Liver (tissue), 3 donors: Measurements from ENCODE around the gene RTN4RL1.

Source experiments
- GABPA ChIP-seq, 2 donors: IDR thresholded peaks in 1 of 2; conservative IDR thresholded peaks in 1 of 2; 2 replicates each; pipeline ENCODE4 v1.6.1; 2016; ENCODE audit warnings: antibody characterized with exemption in 2 of 2, mild to moderate bottlenecking in 1 of 2, moderate library complexity in 1 of 2
- JUND ChIP-seq, 2 donors: IDR thresholded peaks; 2 replicates each; pipeline ENCODE4 v1.6.1; 2016; ENCODE audit warnings: antibody characterized with exemption in 2 of 2
- RAD21 ChIP-seq, 2 donors: IDR thresholded peaks; 2 replicates each; pipeline ENCODE4 v1.6.1; 2016; ENCODE audit warnings: antibody characterized with exemption in 2 of 2, mild to moderate bottlenecking in 2 of 2
- RXRA ChIP-seq, 2 donors: IDR thresholded peaks; 2 replicates each; pipeline ENCODE4 v1.6.1; 2017 to 2018; ENCODE audit warnings: antibody characterized with exemption in 2 of 2, mild to moderate bottlenecking in 1 of 2
- SP1 ChIP-seq: IDR thresholded peaks from 2 replicates; pipeline ENCODE4 v1.6.1; 2018; ENCODE audit warnings: antibody characterized with exemption, mild to moderate bottlenecking
- TAF1 ChIP-seq: conservative IDR thresholded peaks from 2 replicates; pipeline ENCODE4 v1.6.1; 2016; ENCODE audit warnings: antibody characterized with exemption, mild to moderate bottlenecking
- YY1 ChIP-seq: IDR thresholded peaks from 2 replicates; pipeline ENCODE4 v1.6.1; 2016; ENCODE audit warnings: antibody characterized with exemption, mild to moderate bottlenecking
- TF ChIP-seq, protein P1 (sequence below): IDR thresholded peaks from 2 replicates; pipeline ENCODE4 v1.6.1; 2016; ENCODE audit warnings: antibody characterized with exemption, mild to moderate bottlenecking
- TF ChIP-seq, protein P2 (sequence below): fragments of 150-350 bp; IDR thresholded peaks from 2 replicates; pipeline ENCODE4 v1.5.1; 2017; ENCODE audit warnings: improper control_type of control experiment, low read depth, low read length; ENCODE audit not compliant: missing input control
- TF ChIP-seq, protein P3 (sequence below): IDR thresholded peaks from 2 replicates; pipeline ENCODE4 v1.6.1; 2016; ENCODE audit warnings: antibody characterized with exemption
- TF ChIP-seq, protein P4 (sequence below): IDR thresholded peaks from 2 replicates; pipeline ENCODE4 v1.6.1; 2016; ENCODE audit warnings: antibody characterized with exemption
- TF ChIP-seq, protein P5 (sequence below): IDR thresholded peaks from 2 replicates; pipeline ENCODE4 v1.6.1; 2016; ENCODE audit warnings: antibody characterized with exemption
- donor health status: healthy.
- donor health status: healthy.

DNA sequence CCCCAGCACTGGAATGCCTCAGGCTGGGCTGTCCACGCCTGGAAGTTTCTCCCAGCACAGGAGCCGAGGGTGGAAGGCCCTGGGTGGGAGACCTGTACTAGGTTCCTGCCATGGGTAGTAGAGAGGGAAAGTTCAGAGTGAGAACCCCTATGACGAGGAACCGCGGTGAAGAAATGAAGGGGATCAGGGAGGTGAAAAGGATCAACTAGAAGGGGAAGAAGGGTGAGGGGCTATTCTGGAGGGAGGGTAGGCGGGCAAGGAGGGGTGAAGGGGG lies 35.2 kb upstream of the RTN4RL1 start:
- TF ChIP-seq, protein P1, sequence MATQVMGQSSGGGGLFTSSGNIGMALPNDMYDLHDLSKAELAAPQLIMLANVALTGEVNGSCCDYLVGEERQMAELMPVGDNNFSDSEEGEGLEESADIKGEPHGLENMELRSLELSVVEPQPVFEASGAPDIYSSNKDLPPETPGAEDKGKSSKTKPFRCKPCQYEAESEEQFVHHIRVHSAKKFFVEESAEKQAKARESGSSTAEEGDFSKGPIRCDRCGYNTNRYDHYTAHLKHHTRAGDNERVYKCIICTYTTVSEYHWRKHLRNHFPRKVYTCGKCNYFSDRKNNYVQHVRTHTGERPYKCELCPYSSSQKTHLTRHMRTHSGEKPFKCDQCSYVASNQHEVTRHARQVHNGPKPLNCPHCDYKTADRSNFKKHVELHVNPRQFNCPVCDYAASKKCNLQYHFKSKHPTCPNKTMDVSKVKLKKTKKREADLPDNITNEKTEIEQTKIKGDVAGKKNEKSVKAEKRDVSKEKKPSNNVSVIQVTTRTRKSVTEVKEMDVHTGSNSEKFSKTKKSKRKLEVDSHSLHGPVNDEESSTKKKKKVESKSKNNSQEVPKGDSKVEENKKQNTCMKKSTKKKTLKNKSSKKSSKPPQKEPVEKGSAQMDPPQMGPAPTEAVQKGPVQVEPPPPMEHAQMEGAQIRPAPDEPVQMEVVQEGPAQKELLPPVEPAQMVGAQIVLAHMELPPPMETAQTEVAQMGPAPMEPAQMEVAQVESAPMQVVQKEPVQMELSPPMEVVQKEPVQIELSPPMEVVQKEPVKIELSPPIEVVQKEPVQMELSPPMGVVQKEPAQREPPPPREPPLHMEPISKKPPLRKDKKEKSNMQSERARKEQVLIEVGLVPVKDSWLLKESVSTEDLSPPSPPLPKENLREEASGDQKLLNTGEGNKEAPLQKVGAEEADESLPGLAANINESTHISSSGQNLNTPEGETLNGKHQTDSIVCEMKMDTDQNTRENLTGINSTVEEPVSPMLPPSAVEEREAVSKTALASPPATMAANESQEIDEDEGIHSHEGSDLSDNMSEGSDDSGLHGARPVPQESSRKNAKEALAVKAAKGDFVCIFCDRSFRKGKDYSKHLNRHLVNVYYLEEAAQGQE = no peak
- TF ChIP-seq YY1 = no peak
- no peak for TF ChIP-seq SP1
- no peak for TF ChIP-seq JUND (IDR thresholded peaks at IDR 0.05)
- TF ChIP-seq RAD21 (IDR thresholded peaks at IDR 0.05) = no peak
- TF ChIP-seq, protein P2, sequence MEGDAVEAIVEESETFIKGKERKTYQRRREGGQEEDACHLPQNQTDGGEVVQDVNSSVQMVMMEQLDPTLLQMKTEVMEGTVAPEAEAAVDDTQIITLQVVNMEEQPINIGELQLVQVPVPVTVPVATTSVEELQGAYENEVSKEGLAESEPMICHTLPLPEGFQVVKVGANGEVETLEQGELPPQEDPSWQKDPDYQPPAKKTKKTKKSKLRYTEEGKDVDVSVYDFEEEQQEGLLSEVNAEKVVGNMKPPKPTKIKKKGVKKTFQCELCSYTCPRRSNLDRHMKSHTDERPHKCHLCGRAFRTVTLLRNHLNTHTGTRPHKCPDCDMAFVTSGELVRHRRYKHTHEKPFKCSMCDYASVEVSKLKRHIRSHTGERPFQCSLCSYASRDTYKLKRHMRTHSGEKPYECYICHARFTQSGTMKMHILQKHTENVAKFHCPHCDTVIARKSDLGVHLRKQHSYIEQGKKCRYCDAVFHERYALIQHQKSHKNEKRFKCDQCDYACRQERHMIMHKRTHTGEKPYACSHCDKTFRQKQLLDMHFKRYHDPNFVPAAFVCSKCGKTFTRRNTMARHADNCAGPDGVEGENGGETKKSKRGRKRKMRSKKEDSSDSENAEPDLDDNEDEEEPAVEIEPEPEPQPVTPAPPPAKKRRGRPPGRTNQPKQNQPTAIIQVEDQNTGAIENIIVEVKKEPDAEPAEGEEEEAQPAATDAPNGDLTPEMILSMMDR = no peak
- TF ChIP-seq GABPA (IDR thresholded peaks at IDR 0.05 in 1 of 2, conservative IDR thresholded peaks at IDR 0.05 in 1 of 2) = no peak
- TF ChIP-seq, protein P3, sequence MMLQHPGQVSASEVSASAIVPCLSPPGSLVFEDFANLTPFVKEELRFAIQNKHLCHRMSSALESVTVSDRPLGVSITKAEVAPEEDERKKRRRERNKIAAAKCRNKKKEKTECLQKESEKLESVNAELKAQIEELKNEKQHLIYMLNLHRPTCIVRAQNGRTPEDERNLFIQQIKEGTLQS = no peak
- no peak for TF ChIP-seq RXRA (IDR thresholded peaks at IDR 0.05)
- TF ChIP-seq, protein P4, sequence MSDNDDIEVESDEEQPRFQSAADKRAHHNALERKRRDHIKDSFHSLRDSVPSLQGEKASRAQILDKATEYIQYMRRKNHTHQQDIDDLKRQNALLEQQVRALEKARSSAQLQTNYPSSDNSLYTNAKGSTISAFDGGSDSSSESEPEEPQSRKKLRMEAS = no peak
- TF ChIP-seq, protein P5, sequence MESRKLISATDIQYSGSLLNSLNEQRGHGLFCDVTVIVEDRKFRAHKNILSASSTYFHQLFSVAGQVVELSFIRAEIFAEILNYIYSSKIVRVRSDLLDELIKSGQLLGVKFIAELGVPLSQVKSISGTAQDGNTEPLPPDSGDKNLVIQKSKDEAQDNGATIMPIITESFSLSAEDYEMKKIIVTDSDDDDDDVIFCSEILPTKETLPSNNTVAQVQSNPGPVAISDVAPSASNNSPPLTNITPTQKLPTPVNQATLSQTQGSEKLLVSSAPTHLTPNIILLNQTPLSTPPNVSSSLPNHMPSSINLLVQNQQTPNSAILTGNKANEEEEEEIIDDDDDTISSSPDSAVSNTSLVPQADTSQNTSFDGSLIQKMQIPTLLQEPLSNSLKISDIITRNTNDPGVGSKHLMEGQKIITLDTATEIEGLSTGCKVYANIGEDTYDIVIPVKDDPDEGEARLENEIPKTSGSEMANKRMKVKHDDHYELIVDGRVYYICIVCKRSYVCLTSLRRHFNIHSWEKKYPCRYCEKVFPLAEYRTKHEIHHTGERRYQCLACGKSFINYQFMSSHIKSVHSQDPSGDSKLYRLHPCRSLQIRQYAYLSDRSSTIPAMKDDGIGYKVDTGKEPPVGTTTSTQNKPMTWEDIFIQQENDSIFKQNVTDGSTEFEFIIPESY = no peak
- no peak for TF ChIP-seq TAF1
